HepG2 (cell line): ENCODE measurements around the gene CLDN15. TPM values are rescaled to one million over a fixed set of nuclear protein-coding genes. Genes with fewer than 3 reads are reported as not detected.

Source experiments
- ATAC-seq: fragments of 200-7000 bp; cut with Tn5 transposase; 3 replicates; pipeline ENCODE4 v1.9.1; 2020; ENCODE audit warnings: mild to moderate bottlenecking, moderate library complexity
- BruUV-seq: library from RNA; stranded (reverse); fragments of 400-500 nt; replicated peaks from 2 replicates; lab custom pipeline; 2021; lab: Mats Ljungman, UMichigan
- CTCF ChIA-PET: fragments of 300-600 bp; formaldehyde crosslinking; extraction: SDS; loops from one replicate; lab custom pipeline; 2021; ENCODE audit warnings: low total read pairs, inconsistent platforms, low intra/inter-chr PET ratio; lab: Yijun Ruan, JAX
- POLR2A ChIA-PET: fragments of 350-600 bp; sonication (Branson Sonifier 250); formaldehyde crosslinking; loops from one replicate; lab custom pipeline; 2020; ENCODE audit warnings: antibody characterized with exemption, inconsistent platforms; lab: Yijun Ruan, JAX
- DNase-seq: peaks from one replicate; pipeline ENCODE4 v3.0.0-alpha.2; 2015; ENCODE audit warnings: low spot score
- FAIRE-seq: peaks from 3 replicates; lab custom pipeline; 2011; peaks lifted over from hg19 to GRCh38; lab: Jason Lieb, UNC
- H2AFZ ChIP-seq: one replicate; pipeline ENCODE4 v1.6.1; 2011; ENCODE audit warnings: low read length, inconsistent platforms
- H3K27ac ChIP-seq: fragments of 300-600 bp; 3 replicates; pipeline ENCODE4 v1.8.0; 2011; ENCODE audit warnings: mixed run types, mild to moderate bottlenecking, mixed read lengths, low read length, inconsistent platforms; ENCODE audit not compliant: insufficient read depth; ENCODE audit errors: extremely low read length
- H3K27me3 ChIP-seq, 2 experiments: fragments of 200-600 bp in 1 of 2; 2 replicates in 1 of 2; 3 replicates in 1 of 2; pipeline versions ENCODE4 v1.6.0 to v1.8.0; 2011; ENCODE audit warnings: low read length in 2 of 2, mild to moderate bottlenecking in 2 of 2, moderate library complexity in 2 of 2, inconsistent platforms in 1 of 2; ENCODE audit not compliant: insufficient read depth in 2 of 2, control insufficient read depth in 1 of 2
- H3K36me3 ChIP-seq, 2 experiments: fragments of 200-600 bp in 1 of 2; replicated peaks in 1 of 2; 2 replicates in 1 of 2; 3 replicates in 1 of 2; pipeline versions ENCODE4 v1.5.1 to v1.8.0; 2011; ENCODE audit warnings: low read length in 2 of 2, inconsistent platforms in 1 of 2; ENCODE audit not compliant: insufficient read depth in 2 of 2, control insufficient read depth in 1 of 2
- H3K4me1 ChIP-seq: 2 replicates; pipeline ENCODE4 v1.5.1; 2012; ENCODE audit warnings: low read length, inconsistent platforms; ENCODE audit not compliant: insufficient read depth
- H3K4me2 ChIP-seq: 2 replicates; pipeline ENCODE4 v1.6.0; 2011; ENCODE audit warnings: low read depth, low read length, inconsistent platforms
- H3K4me3 ChIP-seq, 3 experiments: fragments of 200-600 bp in 1 of 3; sonication (generic), shearing (Covaris generic) in 1 of 3; replicated peaks in 1 of 3; 2 replicates each; pipeline ENCODE4 v1.5.1; 2011 to 2016; ENCODE audit warnings: low read length in 3 of 3, inconsistent platforms in 2 of 3, low read depth in 2 of 3, mild to moderate bottlenecking in 2 of 3, control low read depth in 1 of 3, mixed read lengths in 1 of 3; ENCODE audit not compliant: insufficient read depth in 1 of 3
- H3K79me2 ChIP-seq: one replicate; pipeline ENCODE4 v1.6.1; 2011; ENCODE audit warnings: low read length, inconsistent platforms; ENCODE audit not compliant: insufficient read depth
- H3K9ac ChIP-seq: 2 replicates; pipeline ENCODE4 v1.6.0; 2011; ENCODE audit warnings: mild to moderate bottlenecking, low read depth, low read length, inconsistent platforms; ENCODE audit not compliant: insufficient read depth
- H3K9me3 ChIP-seq: 2 replicates; pipeline ENCODE4 v1.5.1; 2012; ENCODE audit warnings: mild to moderate bottlenecking, low read length
- H4K20me1 ChIP-seq: 2 replicates; pipeline ENCODE4 v1.6.0; 2011; ENCODE audit warnings: inconsistent platforms, mild to moderate bottlenecking, low read length, moderate library complexity; ENCODE audit not compliant: insufficient read depth
- DMAP1 ChIP-seq: IDR thresholded peaks from 2 replicates; pipeline ENCODE4 v1.6.1; 2016
- ELF4 ChIP-seq: sonication (generic); formaldehyde crosslinking; IDR thresholded peaks from 2 replicates; pipeline ENCODE4 v1.5.0; 2020; ENCODE audit warnings: missing genetic modification reagents, mild to moderate bottlenecking, moderate library complexity, borderline replicate concordance
- GATA4 ChIP-seq: sonication (generic); IDR thresholded peaks from 2 replicates; pipeline ENCODE4 v1.6.1; 2016; ENCODE audit warnings: antibody characterized with exemption, low read depth, borderline replicate concordance
- HDAC1 ChIP-seq: sonication (generic); formaldehyde crosslinking; IDR thresholded peaks from 2 replicates; pipeline ENCODE4 v1.5.1; 2020; ENCODE audit warnings: mild to moderate bottlenecking, missing genetic modification reagents
- POLR2AphosphoS5 ChIP-seq: IDR thresholded peaks from 2 replicates; pipeline ENCODE4 v1.6.1; 2012; ENCODE audit warnings: low read depth, low read length
- POLR2G ChIP-seq: fragments of 200-400 bp; formaldehyde crosslinking; IDR thresholded peaks from 2 replicates; pipeline ENCODE4 v1.6.1; 2018; ENCODE audit warnings: mild to moderate bottlenecking, low read depth, low read length, moderate library complexity
- RFXAP ChIP-seq: sonication (generic); formaldehyde crosslinking; IDR thresholded peaks from 2 replicates; pipeline ENCODE4 v1.4.0; 2020; ENCODE audit warnings: missing genetic modification reagents, borderline replicate concordance
- SPEN ChIP-seq: sonication (generic); formaldehyde crosslinking; IDR thresholded peaks from 2 replicates; pipeline ENCODE4 v1.5.1; 2020; ENCODE audit warnings: low read depth, mild to moderate bottlenecking, missing genetic modification reagents
- TERF1 ChIP-seq: sonication (generic); formaldehyde crosslinking; IDR thresholded peaks from 2 replicates; pipeline ENCODE4 v1.8.0; 2022; ENCODE audit warnings: mild to moderate bottlenecking, missing genetic modification reagents, moderate library complexity
- USF2 ChIP-seq, 2 experiments: sonication (generic) in 1 of 2; formaldehyde crosslinking in 1 of 2; IDR thresholded peaks; 2 replicates each; pipeline versions ENCODE4 v1.5.1 to v1.6.1; 2011 to 2020; ENCODE audit warnings: borderline replicate concordance in 1 of 2, low read depth in 1 of 2, low read length in 1 of 2, mild to moderate bottlenecking in 1 of 2, missing genetic modification reagents in 1 of 2, moderate library complexity in 1 of 2
- ZBTB38 ChIP-seq: sonication (generic); formaldehyde crosslinking; IDR thresholded peaks from 2 replicates; pipeline ENCODE4 v1.5.1; 2020; ENCODE audit warnings: mild to moderate bottlenecking, missing genetic modification reagents
- ZFP41 ChIP-seq: sonication (generic); formaldehyde crosslinking; IDR thresholded peaks from 2 replicates; pipeline ENCODE4 v1.4.0; 2020; ENCODE audit warnings: mild to moderate bottlenecking, missing genetic modification reagents, borderline replicate concordance
- ZNF263 ChIP-seq: sonication (generic); formaldehyde crosslinking; IDR thresholded peaks from 2 replicates; pipeline ENCODE4 v1.4.0; 2020; ENCODE audit warnings: missing genetic modification reagents
- ZNF331 ChIP-seq: sonication (generic); formaldehyde crosslinking; IDR thresholded peaks from 2 replicates; pipeline ENCODE4 v1.4.0; 2020; ENCODE audit warnings: missing genetic modification reagents
- ZNF446 ChIP-seq: sonication (generic); formaldehyde crosslinking; IDR thresholded peaks from 2 replicates; pipeline ENCODE4 v1.5.0; 2020; ENCODE audit warnings: mild to moderate bottlenecking, missing genetic modification reagents
- WGBS: methylation state at CpG from one replicate; pipeline ENCODE4 v1.1.6; 2017; ENCODE audit warnings: low lambda C conversion rate; 5-methylcytosine and 5-hydroxymethylcytosine counted together
- in situ Hi-C: cut with HindIII; loops from 2 replicates; pipeline ENCODE4 v1.10.0; 2017; ENCODE audit warnings: low pct_unique_long_range_greater_than_20kb; ENCODE audit not compliant: extremely low pct_ligation_motif_present
- intact Hi-C: fragments of 100-400 bp; cut with micrococcal nuclease; formaldehyde crosslinking; loops from one replicate; pipeline ENCODE4 v1.10.0; 2022; ENCODE audit not compliant: unreplicated experiment
- polyA plus RNA-seq, 8 experiments: library from polyadenylated mRNA; depleted of rRNA in 3 of 8; stranded (reverse) in 7 of 8; unstranded in 1 of 8; fragments of >200 nt; fragmentation: Illumina TruSeq in 4 of 8; extraction: Trizol in 4 of 8; gene quantifications; 2 replicates each; pipeline versions ENCODE4 v1.2.1 to v1.2.3, GENCODE V29; 2011 to 2016; ENCODE audit warnings: low read depth in 4 of 8, missing spikeins in 1 of 8, mixed read lengths in 1 of 8; ENCODE audit not compliant: insufficient read depth in 1 of 8
- total RNA-seq, 5 experiments: library from RNA; depleted of rRNA; stranded (reverse); fragments of >200 nt; fragmentation: Illumina TruSeq; extraction: Trizol; gene quantifications; 2 replicates each; pipeline ENCODE4 v1.2.3, GENCODE V29; 2016; ENCODE audit warnings: low read depth in 1 of 5
- TF ChIP-seq, protein P1 (sequence below): IDR thresholded peaks from 2 replicates; pipeline ENCODE4 v1.6.1; 2016; ENCODE audit warnings: control low read depth
- TF ChIP-seq, protein P2 (sequence below): sonication (generic); formaldehyde crosslinking; conservative IDR thresholded peaks from 2 replicates; pipeline ENCODE4 v1.4.0; 2020; ENCODE audit warnings: missing genetic modification reagents
- TF ChIP-seq, protein P3 (sequence below): IDR thresholded peaks from 2 replicates; pipeline ENCODE4 v1.6.1; 2016; ENCODE audit warnings: low read depth, borderline replicate concordance

Gene CLDN15
- total and polyA plus RNA-seq, 2 of the 13 experiments (the other 11 are each of a cell fraction or from before 2014, with no cell fraction given) = 7.1 to 17.8 TPM

DNA sequence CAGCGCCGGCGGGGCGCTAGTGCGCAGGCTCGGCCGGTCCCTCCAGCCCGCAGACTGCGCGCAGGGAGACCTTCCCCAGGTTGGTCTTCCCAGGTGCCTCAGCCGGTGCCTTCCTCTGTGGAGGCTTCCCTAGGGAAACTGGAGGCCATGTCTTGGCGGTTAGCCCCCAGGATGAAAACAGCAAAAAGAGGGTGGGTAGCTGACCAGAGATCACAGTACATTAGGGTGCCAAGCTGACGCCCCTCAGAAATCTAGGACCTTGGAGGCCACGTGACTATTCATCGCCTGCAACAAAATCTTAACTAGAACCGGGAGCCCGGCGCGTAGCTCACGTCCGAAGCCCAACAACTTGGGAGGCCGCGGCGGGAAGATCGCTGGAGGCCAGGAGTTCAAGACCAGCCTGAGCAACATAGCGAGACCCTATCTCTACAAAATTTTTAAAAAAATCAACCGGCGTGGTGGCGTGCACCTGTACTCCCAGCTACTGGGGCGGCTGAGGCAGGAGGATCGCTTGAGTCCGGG, 7.6 kb upstream of the CLDN15 start:
- 71% methylated on average over 23 of the region's 32 CpGs for WGBS
- DNase-seq (no peak), FAIRE-seq (no peak), ATAC-seq (no peak)
- CTCF ChIA-PET = interaction anchor here (2.0 to 2.3 kb wide), 2 partner anchors 28 to 101 kb away, joined by 5 to 11 read pairs; partner anchors contain the start of gene PLOD3
- POLR2A ChIA-PET = interaction anchor here (1.2 to 3.7 kb wide), 6 partner anchors 10 to 370 kb away, joined by 3 to 71 read pairs (median 14); partner anchors contain the start of genes MOGAT3, PLOD3, SRRT and ZNHIT1
- intact Hi-C loops = loop anchor here (2.0 kb wide), 1 partner anchor 102 kb away; no protein-coding TSS in a partner anchor
- H2AFZ ChIP-seq = no peak overlapping the region
- no peaks in the 10 kb centered on the region for H3K27me3 ChIP-seq
- H4K20me1 ChIP-seq = no peaks in the 10 kb centered on the region
- peaks cover 10 to 20% of the 10 kb centered on the region in 2 experiments; a peak in 4 of 5 replicates for H3K36me3 ChIP-seq
- TSS peak; percentile 56 for BruUV-seq
- H3K4me1 ChIP-seq = peaks cover 34% of the 10 kb centered on the region
- no peaks in the 10 kb centered on the region for H3K9me3 ChIP-seq
- H3K27ac ChIP-seq = peak overlapping the region; percentile 76
- H3K4me2 ChIP-seq = peak overlapping the region; percentile 90
- H3K9ac ChIP-seq = peak overlapping the region; percentile 83
- H3K79me2 ChIP-seq = peaks cover 28% of the 10 kb centered on the region
- in situ Hi-C loops = no loop called here
- peak overlapping the region; percentile 79 to 90 (median 82) for H3K4me3 ChIP-seq
- TF ChIP-seq, protein P1, sequence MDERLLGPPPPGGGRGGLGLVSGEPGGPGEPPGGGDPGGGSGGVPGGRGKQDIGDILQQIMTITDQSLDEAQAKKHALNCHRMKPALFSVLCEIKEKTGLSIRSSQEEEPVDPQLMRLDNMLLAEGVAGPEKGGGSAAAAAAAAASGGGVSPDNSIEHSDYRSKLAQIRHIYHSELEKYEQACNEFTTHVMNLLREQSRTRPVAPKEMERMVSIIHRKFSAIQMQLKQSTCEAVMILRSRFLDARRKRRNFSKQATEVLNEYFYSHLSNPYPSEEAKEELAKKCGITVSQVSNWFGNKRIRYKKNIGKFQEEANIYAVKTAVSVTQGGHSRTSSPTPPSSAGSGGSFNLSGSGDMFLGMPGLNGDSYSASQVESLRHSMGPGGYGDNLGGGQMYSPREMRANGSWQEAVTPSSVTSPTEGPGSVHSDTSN (CRISPR knock-in tag) = no peak
- peak; percentile 47; the same call in 1 of the 2 replicates for TF ChIP-seq ZNF331 (CRISPR knock-in tag)
- TF ChIP-seq SPEN (CRISPR knock-in tag) = no peak
- no peak for TF ChIP-seq ELF4 (CRISPR knock-in tag)
- no peak for TF ChIP-seq ZFP41 (CRISPR knock-in tag)
- TF ChIP-seq DMAP1 (CRISPR knock-in tag) = no peak
- TF ChIP-seq, protein P2, sequence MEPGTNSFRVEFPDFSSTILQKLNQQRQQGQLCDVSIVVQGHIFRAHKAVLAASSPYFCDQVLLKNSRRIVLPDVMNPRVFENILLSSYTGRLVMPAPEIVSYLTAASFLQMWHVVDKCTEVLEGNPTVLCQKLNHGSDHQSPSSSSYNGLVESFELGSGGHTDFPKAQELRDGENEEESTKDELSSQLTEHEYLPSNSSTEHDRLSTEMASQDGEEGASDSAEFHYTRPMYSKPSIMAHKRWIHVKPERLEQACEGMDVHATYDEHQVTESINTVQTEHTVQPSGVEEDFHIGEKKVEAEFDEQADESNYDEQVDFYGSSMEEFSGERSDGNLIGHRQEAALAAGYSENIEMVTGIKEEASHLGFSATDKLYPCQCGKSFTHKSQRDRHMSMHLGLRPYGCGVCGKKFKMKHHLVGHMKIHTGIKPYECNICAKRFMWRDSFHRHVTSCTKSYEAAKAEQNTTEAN = 0 out of 2 replicates have a peak, but pooled peaks have one; percentile 29
- TF ChIP-seq ZBTB38 (CRISPR knock-in tag) = peak; percentile 46; the same call in 1 of the 2 replicates
- 0 out of 2 replicates have a peak, but pooled peaks have one; percentile 48 for TF ChIP-seq RFXAP (CRISPR knock-in tag)
- peak; percentile 74 for TF ChIP-seq POLR2G
- TF ChIP-seq GATA4 = 0 out of 2 replicates have a peak, but pooled peaks have one; percentile 53
- TF ChIP-seq, protein P3, sequence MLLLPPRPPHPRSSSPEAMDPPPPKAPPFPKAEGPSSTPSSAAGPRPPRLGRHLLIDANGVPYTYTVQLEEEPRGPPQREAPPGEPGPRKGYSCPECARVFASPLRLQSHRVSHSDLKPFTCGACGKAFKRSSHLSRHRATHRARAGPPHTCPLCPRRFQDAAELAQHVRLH (CRISPR knock-in tag) = no peak
- 0 out of 2 replicates have a peak, but pooled peaks have one; percentile 31 for TF ChIP-seq ZNF446 (CRISPR knock-in tag)
- TF ChIP-seq HDAC1 (CRISPR knock-in tag) = no peak
- no peak for TF ChIP-seq USF2 (IDR thresholded peaks at IDR 0.05; ENCODE audit: low read depth, low read length)
- peak; percentile 69; the same call in 1 of the 2 replicates for TF ChIP-seq USF2 (CRISPR knock-in tag; IDR thresholded peaks at IDR 0.05; ENCODE audit: borderline replicate concordance)
- TF ChIP-seq POLR2AphosphoS5 = peak; percentile 60
- TF ChIP-seq TERF1 (CRISPR knock-in tag) = no peak
- 0 out of 2 replicates have a peak, but pooled peaks have one; percentile 4 for TF ChIP-seq ZNF263 (CRISPR knock-in tag)
